Measurements from ENCODE around the gene SNUPN.

SNUPN gene

GRCh38 chr15:75625542-75626347, at the start of gene SNUPN:
SNUPN (minus strand) TSS chr15:75625725; CDS start chr15:75621051, 4,674 bp downstream.
- peak within 1 kb of the TSS; percentile 91 for H3K9ac ChIP-seq (ENCODE audit: low read length)
- peaks cover 14% of the 10 kb centered on the region for H3K4me1 ChIP-seq (ENCODE audit: control insufficient read depth, insufficient read depth, low read length)
- no peaks in the 10 kb centered on the region for H3K9me3 ChIP-seq (ENCODE audit: control insufficient read depth, low read length)
- no peaks in the 10 kb centered on the region for H3K36me3 ChIP-seq (ENCODE audit: control insufficient read depth, insufficient read depth, low read length)
- H3K27me3 ChIP-seq (ENCODE audit: control insufficient read depth, insufficient read depth, low read length) = no peaks in the 10 kb centered on the region
- H3K4me3 ChIP-seq (ENCODE audit: low read length) = peak within 1 kb of the TSS; percentile 77

- H3K27me3 ChIP-seq (ENCODE audit: control insufficient read depth, insufficient read depth, low read length) = no peaks in the 10 kb centered on the region
- H3K9me3 ChIP-seq (ENCODE audit: control insufficient read depth, low read length) = no peaks in the 10 kb centered on the region
- H3K9ac ChIP-seq (ENCODE audit: low read length) = no peak overlapping the region
- no peak overlapping the region for H3K4me3 ChIP-seq (ENCODE audit: low read length)
- H3K36me3 ChIP-seq (ENCODE audit: control insufficient read depth, insufficient read depth, low read length) = no peaks in the 10 kb centered on the region
- H3K4me1 ChIP-seq (ENCODE audit: control insufficient read depth, insufficient read depth, low read length) = peaks cover 32% of the 10 kb centered on the region
Observed at GRCh38 chr15:75674366-75674765, 48.8 kb upstream of the SNUPN start.

GRCh38 chr15:75673426-75674235, 48.1 kb upstream of the SNUPN start:
- Histone ChIP-seq H3K36me3 (ENCODE audit: control insufficient read depth, insufficient read depth, low read length) (no peaks in the 10 kb centered on the region), H3K27me3 (ENCODE audit: control insufficient read depth, insufficient read depth, low read length) (no peaks in the 10 kb centered on the region), H3K9me3 (ENCODE audit: control insufficient read depth, low read length) (no peaks in the 10 kb centered on the region), H3K4me1 (ENCODE audit: control insufficient read depth, insufficient read depth, low read length) (peaks cover 40% of the 10 kb centered on the region), H3K4me3 (ENCODE audit: low read length) (no peak overlapping the region), H3K9ac (ENCODE audit: low read length) (peak overlapping the region; percentile 38)

GRCh38 chr15:75672646-75673425, 47.3 kb upstream of the SNUPN start:
- H3K27me3 ChIP-seq (ENCODE audit: control insufficient read depth, insufficient read depth, low read length) = no peaks in the 10 kb centered on the region
- peaks cover 40% of the 10 kb centered on the region for H3K4me1 ChIP-seq (ENCODE audit: control insufficient read depth, insufficient read depth, low read length)
- no peak overlapping the region for H3K4me3 ChIP-seq (ENCODE audit: low read length)
- no peaks in the 10 kb centered on the region for H3K9me3 ChIP-seq (ENCODE audit: control insufficient read depth, low read length)
- H3K9ac ChIP-seq (ENCODE audit: low read length) = peak overlapping the region; percentile 38
- no peaks in the 10 kb centered on the region for H3K36me3 ChIP-seq (ENCODE audit: control insufficient read depth, insufficient read depth, low read length)

GRCh38 chr15:75671730-75672602, 46.4 kb upstream of the SNUPN start:
- Histone ChIP-seq H3K36me3 (ENCODE audit: control insufficient read depth, insufficient read depth, low read length) (no peaks in the 10 kb centered on the region), H3K4me3 (ENCODE audit: low read length) (no peak overlapping the region), H3K9ac (ENCODE audit: low read length) (peak overlapping the region; percentile 38), H3K4me1 (ENCODE audit: control insufficient read depth, insufficient read depth, low read length) (peaks cover 46% of the 10 kb centered on the region), H3K9me3 (ENCODE audit: control insufficient read depth, low read length) (no peaks in the 10 kb centered on the region), H3K27me3 (ENCODE audit: control insufficient read depth, insufficient read depth, low read length) (no peaks in the 10 kb centered on the region)

GRCh38 chr15:75669879-75670212, 44.3 kb upstream of the SNUPN start:
- H3K27me3 ChIP-seq (ENCODE audit: control insufficient read depth, insufficient read depth, low read length) = no peaks in the 10 kb centered on the region
- no peaks in the 10 kb centered on the region for H3K36me3 ChIP-seq (ENCODE audit: control insufficient read depth, insufficient read depth, low read length)
- H3K9ac ChIP-seq (ENCODE audit: low read length) = no peak overlapping the region
- H3K9me3 ChIP-seq (ENCODE audit: control insufficient read depth, low read length) = no peaks in the 10 kb centered on the region
- H3K4me3 ChIP-seq (ENCODE audit: low read length) = no peak overlapping the region
- H3K4me1 ChIP-seq (ENCODE audit: control insufficient read depth, insufficient read depth, low read length) = peaks cover 67% of the 10 kb centered on the region

GRCh38 chr15:75669191-75669878, 43.8 kb upstream of the SNUPN start:
- peaks cover 72% of the 10 kb centered on the region for H3K4me1 ChIP-seq (ENCODE audit: control insufficient read depth, insufficient read depth, low read length)
- H3K27me3 ChIP-seq (ENCODE audit: control insufficient read depth, insufficient read depth, low read length) = no peaks in the 10 kb centered on the region
- H3K9ac ChIP-seq (ENCODE audit: low read length) = peak overlapping the region; percentile 35

GRCh38 chr15:75666823-75667501, 41.4 kb upstream of the SNUPN start:
- Histone ChIP-seq H3K9ac (ENCODE audit: low read length) (peak overlapping the region; percentile 63), H3K36me3 (ENCODE audit: control insufficient read depth, insufficient read depth, low read length) (peaks cover 4% of the 10 kb centered on the region), H3K9me3 (ENCODE audit: control insufficient read depth, low read length) (no peaks in the 10 kb centered on the region), H3K4me1 (ENCODE audit: control insufficient read depth, insufficient read depth, low read length) (peaks cover 75% of the 10 kb centered on the region), H3K4me3 (ENCODE audit: low read length) (peak overlapping the region; percentile 16), H3K27me3 (ENCODE audit: control insufficient read depth, insufficient read depth, low read length) (no peaks in the 10 kb centered on the region)

More at GRCh38 chr15:75669191-75669878, 43.8 kb upstream of the SNUPN start:
- no peaks in the 10 kb centered on the region for H3K9me3 ChIP-seq (ENCODE audit: control insufficient read depth, low read length)
- no peaks in the 10 kb centered on the region for H3K36me3 ChIP-seq (ENCODE audit: control insufficient read depth, insufficient read depth, low read length)
- H3K4me3 ChIP-seq (ENCODE audit: low read length) = no peak overlapping the region

GRCh38 chr15:75663931-75664421, 38.5 kb upstream of the SNUPN start:
- peaks cover 94% of the 10 kb centered on the region for H3K4me1 ChIP-seq (ENCODE audit: control insufficient read depth, insufficient read depth, low read length)
- no peaks in the 10 kb centered on the region for H3K27me3 ChIP-seq (ENCODE audit: control insufficient read depth, insufficient read depth, low read length)
- peak overlapping the region; percentile 3 for H3K9ac ChIP-seq (ENCODE audit: low read length)
- H3K36me3 ChIP-seq (ENCODE audit: control insufficient read depth, insufficient read depth, low read length) = peaks cover 4% of the 10 kb centered on the region
- H3K9me3 ChIP-seq (ENCODE audit: control insufficient read depth, low read length) = no peaks in the 10 kb centered on the region
- no peak overlapping the region for H3K4me3 ChIP-seq (ENCODE audit: low read length)

GRCh38 chr15:75662823-75663519, 37.4 kb upstream of the SNUPN start:
- Histone ChIP-seq H3K27me3 (ENCODE audit: control insufficient read depth, insufficient read depth, low read length) (no peaks in the 10 kb centered on the region), H3K4me1 (ENCODE audit: control insufficient read depth, insufficient read depth, low read length) (peaks cover 87% of the 10 kb centered on the region), H3K9me3 (ENCODE audit: control insufficient read depth, low read length) (no peaks in the 10 kb centered on the region), H3K36me3 (ENCODE audit: control insufficient read depth, insufficient read depth, low read length) (peaks cover 4% of the 10 kb centered on the region), H3K9ac (ENCODE audit: low read length) (peak overlapping the region; percentile 3), H3K4me3 (ENCODE audit: low read length) (no peak overlapping the region)
